Omental fat pad (tissue), 4 donors: Measurements from ENCODE around the gene SLC41A2. TPM values are rescaled to one million over a fixed set of nuclear protein-coding genes. Genes with fewer than 3 reads are reported as not detected.
A peak's percentile ranks its signal among the peaks of the same experiment; 100 is the strongest.

Experiments
- ATAC-seq: fragments of 150-250 bp; one replicate; pipeline ENCODE4 v1.9.1; 2016; ENCODE audit warnings: mild to moderate bottlenecking, moderate library complexity; ENCODE audit not compliant: low FRiP score
- DNase-seq: peaks from one replicate; pipeline ENCODE4 v3.0.0-alpha.2; 2019; ENCODE audit warnings: low spot score
- total RNA-seq, 4 donors: library from RNA; depleted of rRNA; stranded (reverse); fragments of >200 nt; gene quantifications; one replicate each; pipeline ENCODE4 v1.1.0, GENCODE V29; 2016
- TF ChIP-seq, protein P1 (sequence below), 3 donors: fragments of 450-650 bp; IDR thresholded peaks; one replicate each; pipeline ENCODE4 v1.5.1; 2016 to 2017; ENCODE audit warnings: antibody characterized with exemption in 3 of 3, mild to moderate bottlenecking in 3 of 3, moderate library complexity in 2 of 3

The SLC41A2 gene, protein sequence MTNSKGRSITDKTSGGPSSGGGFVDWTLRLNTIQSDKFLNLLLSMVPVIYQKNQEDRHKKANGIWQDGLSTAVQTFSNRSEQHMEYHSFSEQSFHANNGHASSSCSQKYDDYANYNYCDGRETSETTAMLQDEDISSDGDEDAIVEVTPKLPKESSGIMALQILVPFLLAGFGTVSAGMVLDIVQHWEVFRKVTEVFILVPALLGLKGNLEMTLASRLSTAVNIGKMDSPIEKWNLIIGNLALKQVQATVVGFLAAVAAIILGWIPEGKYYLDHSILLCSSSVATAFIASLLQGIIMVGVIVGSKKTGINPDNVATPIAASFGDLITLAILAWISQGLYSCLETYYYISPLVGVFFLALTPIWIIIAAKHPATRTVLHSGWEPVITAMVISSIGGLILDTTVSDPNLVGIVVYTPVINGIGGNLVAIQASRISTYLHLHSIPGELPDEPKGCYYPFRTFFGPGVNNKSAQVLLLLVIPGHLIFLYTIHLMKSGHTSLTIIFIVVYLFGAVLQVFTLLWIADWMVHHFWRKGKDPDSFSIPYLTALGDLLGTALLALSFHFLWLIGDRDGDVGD
- 10 to 100 TPM; 38.6 to 67.4 (median 60.0) TPM for total RNA-seq

DNA sequence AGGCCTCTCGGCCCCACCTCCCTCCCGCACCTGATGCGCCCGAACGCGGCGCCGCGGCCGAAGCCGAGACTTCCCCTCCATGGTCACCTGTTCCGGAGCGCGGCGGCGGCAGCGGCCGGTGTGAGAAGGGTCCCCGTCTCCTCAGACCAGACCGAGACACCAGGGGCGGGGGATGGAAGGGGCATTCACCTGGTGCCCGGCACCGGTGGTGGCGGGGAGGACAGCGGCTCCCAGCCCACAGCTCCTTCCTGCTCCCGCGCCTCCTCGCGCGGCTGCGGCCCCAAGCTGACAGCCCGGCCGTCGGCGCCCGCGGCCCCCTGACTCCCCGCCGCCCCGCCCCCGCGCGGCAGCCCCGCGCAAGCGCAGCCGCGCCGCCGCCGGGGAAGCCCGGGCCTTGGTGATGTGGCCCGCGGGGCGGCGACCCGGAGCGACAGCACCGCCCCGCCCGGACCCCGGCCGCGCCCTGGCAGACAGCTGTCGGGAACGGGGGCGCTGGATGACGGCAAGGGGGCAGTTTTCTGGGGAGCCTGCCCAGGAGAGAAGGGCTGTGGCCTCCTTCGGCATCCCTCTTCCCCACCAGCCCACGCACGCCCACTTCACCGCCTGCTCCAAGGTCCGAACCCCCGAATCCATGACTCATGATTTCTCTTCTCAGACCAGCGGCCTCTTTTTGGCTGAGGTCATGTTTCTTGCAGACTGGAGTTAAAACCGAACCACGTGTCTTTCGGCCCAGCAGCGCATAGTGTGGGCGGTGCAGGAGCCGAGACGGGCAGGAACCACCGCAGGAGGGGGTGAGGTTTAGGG is at the start of gene SLC41A2:
SLC41A2 (minus strand) TSS at position 290 of the 804 bp plus-strand sequence. CDS start 29,763 bp downstream, outside the sequence.
- DNase-seq: peak; percentile 58
- ATAC-seq: peak; percentile 93
- TF ChIP-seq, protein P1, sequence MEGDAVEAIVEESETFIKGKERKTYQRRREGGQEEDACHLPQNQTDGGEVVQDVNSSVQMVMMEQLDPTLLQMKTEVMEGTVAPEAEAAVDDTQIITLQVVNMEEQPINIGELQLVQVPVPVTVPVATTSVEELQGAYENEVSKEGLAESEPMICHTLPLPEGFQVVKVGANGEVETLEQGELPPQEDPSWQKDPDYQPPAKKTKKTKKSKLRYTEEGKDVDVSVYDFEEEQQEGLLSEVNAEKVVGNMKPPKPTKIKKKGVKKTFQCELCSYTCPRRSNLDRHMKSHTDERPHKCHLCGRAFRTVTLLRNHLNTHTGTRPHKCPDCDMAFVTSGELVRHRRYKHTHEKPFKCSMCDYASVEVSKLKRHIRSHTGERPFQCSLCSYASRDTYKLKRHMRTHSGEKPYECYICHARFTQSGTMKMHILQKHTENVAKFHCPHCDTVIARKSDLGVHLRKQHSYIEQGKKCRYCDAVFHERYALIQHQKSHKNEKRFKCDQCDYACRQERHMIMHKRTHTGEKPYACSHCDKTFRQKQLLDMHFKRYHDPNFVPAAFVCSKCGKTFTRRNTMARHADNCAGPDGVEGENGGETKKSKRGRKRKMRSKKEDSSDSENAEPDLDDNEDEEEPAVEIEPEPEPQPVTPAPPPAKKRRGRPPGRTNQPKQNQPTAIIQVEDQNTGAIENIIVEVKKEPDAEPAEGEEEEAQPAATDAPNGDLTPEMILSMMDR (IDR thresholded peaks at IDR 0.05): no peak

DNA sequence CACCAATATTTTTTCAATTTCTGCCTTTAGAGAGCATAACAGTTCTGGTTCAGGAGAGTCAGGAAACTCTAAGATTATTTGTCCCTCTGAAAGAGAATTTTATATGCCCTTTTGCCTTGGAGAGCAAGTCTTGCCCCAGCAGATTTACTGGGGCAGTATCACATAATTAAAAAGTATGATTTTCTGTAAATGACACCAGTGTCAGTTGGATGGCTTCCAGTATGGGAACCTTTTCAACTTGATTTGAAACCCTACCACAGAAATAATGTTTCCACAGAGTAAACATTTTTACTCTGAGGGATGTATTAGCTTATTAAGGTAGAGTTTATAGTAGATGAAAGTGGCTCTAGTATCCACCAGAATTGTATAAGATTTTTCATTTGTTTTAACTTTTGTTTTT is 43.4 kb upstream of the SLC41A2 start:
- DNase-seq (no peak), ATAC-seq (no peak)
- TF ChIP-seq, protein P1 (IDR thresholded peaks at IDR 0.05): no peak

DNA sequence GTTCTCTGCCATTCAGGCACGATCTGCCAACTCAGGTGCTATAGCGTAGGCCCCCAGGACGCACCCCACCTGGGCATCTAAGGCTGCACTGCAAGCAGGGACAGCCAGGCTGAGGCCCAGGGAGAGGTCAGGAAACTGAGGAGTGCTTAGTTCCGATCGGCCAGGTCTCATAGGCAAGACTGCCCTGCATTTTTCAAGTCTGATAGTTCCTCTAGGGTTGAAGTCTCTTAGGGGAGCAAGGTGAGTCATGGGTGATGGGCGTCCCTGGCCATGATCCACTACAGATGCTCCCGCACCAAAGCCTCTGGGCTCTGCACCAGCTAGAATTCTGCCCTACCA is 41.2 kb upstream of the SLC41A2 start:
- ATAC-seq (no peak), DNase-seq (no peak)
- TF ChIP-seq, protein P1 (IDR thresholded peaks at IDR 0.05): no peak

DNA sequence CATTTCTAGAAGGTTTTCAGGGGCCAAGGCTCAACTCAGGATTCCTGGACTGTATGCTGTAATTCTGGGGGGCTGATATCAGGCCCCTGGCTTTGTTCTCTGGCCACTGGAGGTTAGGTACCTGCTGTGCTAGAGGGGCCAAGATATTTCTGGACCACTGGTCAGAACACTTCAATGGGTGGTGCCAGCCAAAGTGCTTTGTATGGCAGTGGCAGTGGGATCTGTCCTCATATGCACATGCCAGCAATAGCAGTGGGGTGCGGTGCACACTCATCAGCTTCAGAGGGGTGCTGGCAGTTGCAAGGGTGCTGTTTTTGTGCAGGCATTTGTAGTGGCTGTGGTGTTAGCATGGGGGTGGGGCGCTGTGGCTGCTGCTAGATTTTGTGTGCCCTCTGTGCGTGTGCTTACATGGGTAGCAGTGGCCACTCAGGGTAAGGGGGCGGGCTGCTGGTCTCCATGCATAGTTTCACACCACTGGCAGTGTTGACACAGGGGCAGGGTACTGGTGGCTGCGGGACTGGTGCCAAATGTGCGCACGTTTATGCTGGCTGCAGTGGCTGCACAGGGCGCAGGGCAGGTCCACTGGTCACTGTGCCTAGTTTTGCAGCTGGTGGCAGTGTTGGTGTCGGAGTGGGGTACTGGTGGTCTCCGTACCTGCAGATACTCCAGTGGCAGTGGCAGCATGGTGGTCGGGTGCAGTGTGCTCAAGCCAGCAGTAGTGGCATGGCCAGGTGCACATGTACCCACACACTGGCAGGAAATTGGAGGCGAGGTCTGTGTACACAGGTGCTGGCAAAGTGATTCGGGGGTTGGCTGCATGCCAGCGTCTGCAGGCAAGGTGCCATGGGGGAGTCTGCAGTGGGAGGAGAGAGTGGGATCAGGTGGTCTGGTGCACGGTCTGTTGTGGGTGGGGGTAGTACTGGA is 40.6 kb upstream of the SLC41A2 start:
- ATAC-seq: no peak
- no peak for DNase-seq
- TF ChIP-seq, protein P1 (IDR thresholded peaks at IDR 0.05): no peak

DNA sequence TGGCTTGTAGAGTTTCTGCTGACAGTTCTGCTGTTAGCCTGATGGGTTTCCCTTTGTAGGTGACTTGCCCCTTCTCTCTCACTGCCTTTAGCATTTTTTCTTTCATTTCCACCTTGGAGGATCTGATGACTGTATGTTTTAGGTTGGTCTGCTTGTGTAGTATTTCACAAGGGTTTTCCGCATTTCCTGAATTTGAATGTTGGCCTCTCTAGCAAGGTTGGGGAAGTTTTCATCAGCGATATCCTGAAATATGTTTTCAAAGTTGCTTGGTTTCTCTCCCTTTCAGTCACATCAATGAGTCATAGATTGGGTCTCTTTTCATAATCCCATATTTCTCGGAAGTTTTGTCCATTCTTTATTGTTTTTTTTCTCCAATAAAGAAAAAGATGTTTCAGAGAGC is 39.5 kb upstream of the SLC41A2 start:
- TF ChIP-seq, protein P1 (IDR thresholded peaks at IDR 0.05): no peak
- no peak for DNase-seq
- ATAC-seq: no peak

DNA sequence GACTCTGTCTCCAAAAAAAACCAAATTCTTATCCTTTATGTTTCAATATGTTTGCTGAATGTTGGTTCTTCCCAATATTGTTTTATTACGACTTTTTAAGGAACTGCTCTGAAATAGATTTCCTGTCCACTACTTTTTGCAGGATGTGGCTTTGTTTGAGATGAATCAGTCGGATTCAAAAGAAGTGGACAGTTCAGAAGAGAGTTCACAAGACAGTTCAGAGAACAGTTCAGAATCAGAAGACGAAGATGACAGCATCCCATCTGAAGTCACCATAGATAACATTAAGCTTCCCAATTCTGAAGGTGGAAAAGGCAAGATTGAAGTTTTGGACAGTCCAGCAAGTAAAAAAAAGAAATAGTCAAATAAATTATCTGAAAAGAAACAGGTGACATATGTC is 36.2 kb upstream of the SLC41A2 start:
- TF ChIP-seq, protein P1 (IDR thresholded peaks at IDR 0.05): no peak
- ATAC-seq (no peak), DNase-seq (no peak)
